OCI-LY7 (cell line): ENCODE results near the gene NPIPB12.
"Not testable (repeated sequence)": the region's sequence is repeated elsewhere in the genome, so short reads cannot be mapped to it uniquely, and the experiment has no call there.

Experiments used
- EZH2phosphoT487 ChIP-seq: fragments of 200-600 bp; sonication (generic); IDR thresholded peaks from 2 replicates; pipeline ENCODE4 v1.6.1; 2018; ENCODE audit warnings: low read depth, borderline replicate concordance, mild to moderate bottlenecking, mixed run types, antibody characterized with exemption, low read length, moderate library complexity, mixed read lengths
- TF ChIP-seq, protein P1 (sequence below): fragments of 200-600 bp; sonication (generic); conservative IDR thresholded peaks from 2 replicates; pipeline ENCODE4 v1.5.1; 2014; ENCODE audit warnings: mild to moderate bottlenecking, antibody characterized with exemption, low read length, moderate library complexity, mixed read lengths

DNA sequence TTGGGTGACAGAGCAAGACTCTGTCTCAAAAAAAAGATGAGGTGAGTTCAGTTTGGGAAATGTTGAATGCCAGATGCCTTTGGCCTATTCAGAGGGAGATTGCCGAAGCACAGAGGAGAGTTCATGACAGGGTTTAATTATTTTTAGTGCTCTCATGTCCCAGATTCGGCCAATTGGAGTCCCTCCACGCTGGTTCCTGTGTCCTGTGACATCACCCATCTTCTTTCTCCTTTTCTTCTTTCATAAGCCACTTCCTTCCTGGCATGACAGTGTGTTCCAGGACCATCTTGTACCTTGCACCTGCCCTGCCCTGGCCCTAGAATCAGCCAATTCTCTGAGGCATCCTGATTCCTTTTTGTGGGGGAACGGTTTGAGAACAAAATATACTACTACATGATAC lies 34.1 kb downstream of the NPIPB12 start:
- TF ChIP-seq, protein P1, sequence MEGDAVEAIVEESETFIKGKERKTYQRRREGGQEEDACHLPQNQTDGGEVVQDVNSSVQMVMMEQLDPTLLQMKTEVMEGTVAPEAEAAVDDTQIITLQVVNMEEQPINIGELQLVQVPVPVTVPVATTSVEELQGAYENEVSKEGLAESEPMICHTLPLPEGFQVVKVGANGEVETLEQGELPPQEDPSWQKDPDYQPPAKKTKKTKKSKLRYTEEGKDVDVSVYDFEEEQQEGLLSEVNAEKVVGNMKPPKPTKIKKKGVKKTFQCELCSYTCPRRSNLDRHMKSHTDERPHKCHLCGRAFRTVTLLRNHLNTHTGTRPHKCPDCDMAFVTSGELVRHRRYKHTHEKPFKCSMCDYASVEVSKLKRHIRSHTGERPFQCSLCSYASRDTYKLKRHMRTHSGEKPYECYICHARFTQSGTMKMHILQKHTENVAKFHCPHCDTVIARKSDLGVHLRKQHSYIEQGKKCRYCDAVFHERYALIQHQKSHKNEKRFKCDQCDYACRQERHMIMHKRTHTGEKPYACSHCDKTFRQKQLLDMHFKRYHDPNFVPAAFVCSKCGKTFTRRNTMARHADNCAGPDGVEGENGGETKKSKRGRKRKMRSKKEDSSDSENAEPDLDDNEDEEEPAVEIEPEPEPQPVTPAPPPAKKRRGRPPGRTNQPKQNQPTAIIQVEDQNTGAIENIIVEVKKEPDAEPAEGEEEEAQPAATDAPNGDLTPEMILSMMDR, result not testable (repeated sequence)
- not testable (repeated sequence) for TF ChIP-seq EZH2phosphoT487
